GM21619 (cell line): ENCODE results near the gene ELOB.

Experiments
- ATAC-seq: cut with Tn5 transposase; IDR thresholded peaks from one replicate; pipeline ENCODE4 v1.9.1; 2021; ENCODE audit not compliant: unreplicated experiment

ELOB gene

GRCh38 chr16:2784358-2785100, 7.4 kb upstream of the ELOB start:
- no peak for ATAC-seq

GRCh38 chr16:2783581-2784357, 6.7 kb upstream of the ELOB start:
- ATAC-seq: no peak

- no peak for ATAC-seq
These were observed 5.7 kb upstream of the ELOB start for GRCh38 chr16:2782583-2783351.

- ATAC-seq: no peak
These were observed 3.2 kb upstream of the ELOB start for GRCh38 chr16:2779978-2780898.

- ATAC-seq: no peak
These were observed 2.3 kb upstream of the ELOB start for GRCh38 chr16:2779151-2779920.

GRCh38 chr16:2778630-2778958, 1.5 kb upstream of the ELOB start:
- ATAC-seq: no peak

GRCh38 chr16:2777903-2778629, 986 bp upstream of the ELOB start:
- peak; percentile 5 for ATAC-seq

GRCh38 chr16:2776500-2777139, 460 bp downstream of the ELOB start:
- peak; percentile 26 for ATAC-seq

GRCh38 chr16:2775765-2776499, 1.1 kb downstream of the ELOB start:
- no peak for ATAC-seq

GRCh38 chr16:2775131-2775716, 1.9 kb downstream of the ELOB start:
- ATAC-seq: no peak

- no peak for ATAC-seq
These were observed 2.8 kb downstream of the ELOB start for GRCh38 chr16:2774161-2774891.

GRCh38 chr16:2773188-2773968, 3.7 kb downstream of the ELOB start:
- no peak for ATAC-seq

- no peak for ATAC-seq
These were observed 5.3 kb downstream of the ELOB start for GRCh38 chr16:2771496-2772402.

GRCh38 chr16:2770057-2770951, 6.8 kb downstream of the ELOB start:
- ATAC-seq: no peak
